ENCODE measurements around the gene OLFML1.

DNA sequence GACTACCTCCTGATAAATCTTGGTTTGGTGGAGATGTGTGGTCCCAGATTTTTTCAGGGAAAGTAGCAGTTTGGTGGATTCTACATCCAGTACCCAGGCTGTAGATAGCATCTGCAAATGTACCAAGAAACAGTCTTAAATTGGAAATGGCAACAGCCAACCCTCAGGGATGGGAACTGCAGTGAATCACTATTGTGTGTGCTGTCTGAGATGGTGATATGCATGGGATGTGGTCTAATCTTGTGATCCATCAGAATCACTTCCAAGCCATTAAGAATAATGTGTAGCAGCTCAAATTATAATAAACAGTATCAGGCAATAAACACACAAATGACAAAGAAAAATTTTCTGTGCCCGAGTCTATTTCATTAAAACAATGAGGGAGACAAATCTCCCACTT, 3.4 kb downstream of the OLFML1 start:
- TF ChIP-seq, protein P1, sequence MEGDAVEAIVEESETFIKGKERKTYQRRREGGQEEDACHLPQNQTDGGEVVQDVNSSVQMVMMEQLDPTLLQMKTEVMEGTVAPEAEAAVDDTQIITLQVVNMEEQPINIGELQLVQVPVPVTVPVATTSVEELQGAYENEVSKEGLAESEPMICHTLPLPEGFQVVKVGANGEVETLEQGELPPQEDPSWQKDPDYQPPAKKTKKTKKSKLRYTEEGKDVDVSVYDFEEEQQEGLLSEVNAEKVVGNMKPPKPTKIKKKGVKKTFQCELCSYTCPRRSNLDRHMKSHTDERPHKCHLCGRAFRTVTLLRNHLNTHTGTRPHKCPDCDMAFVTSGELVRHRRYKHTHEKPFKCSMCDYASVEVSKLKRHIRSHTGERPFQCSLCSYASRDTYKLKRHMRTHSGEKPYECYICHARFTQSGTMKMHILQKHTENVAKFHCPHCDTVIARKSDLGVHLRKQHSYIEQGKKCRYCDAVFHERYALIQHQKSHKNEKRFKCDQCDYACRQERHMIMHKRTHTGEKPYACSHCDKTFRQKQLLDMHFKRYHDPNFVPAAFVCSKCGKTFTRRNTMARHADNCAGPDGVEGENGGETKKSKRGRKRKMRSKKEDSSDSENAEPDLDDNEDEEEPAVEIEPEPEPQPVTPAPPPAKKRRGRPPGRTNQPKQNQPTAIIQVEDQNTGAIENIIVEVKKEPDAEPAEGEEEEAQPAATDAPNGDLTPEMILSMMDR (IDR thresholded peaks at IDR 0.05; ENCODE audit: poor library complexity, severe bottlenecking): no peak
- no peak for TF ChIP-seq POLR2AphosphoS5 (IDR thresholded peaks at IDR 0.05)
- no peak for TF ChIP-seq EP300 (conservative IDR thresholded peaks at IDR 0.05; ENCODE audit: poor library complexity, severe bottlenecking)
- no peak for TF ChIP-seq TAF1 (IDR thresholded peaks at IDR 0.05; ENCODE audit: low read depth)

All from neural cell (in vitro differentiated cells).